Measurements from ENCODE around the gene TNFSF11.
A peak's percentile ranks its signal among the peaks of the same experiment; 100 is the strongest.

TNFSF11 gene

DNA sequence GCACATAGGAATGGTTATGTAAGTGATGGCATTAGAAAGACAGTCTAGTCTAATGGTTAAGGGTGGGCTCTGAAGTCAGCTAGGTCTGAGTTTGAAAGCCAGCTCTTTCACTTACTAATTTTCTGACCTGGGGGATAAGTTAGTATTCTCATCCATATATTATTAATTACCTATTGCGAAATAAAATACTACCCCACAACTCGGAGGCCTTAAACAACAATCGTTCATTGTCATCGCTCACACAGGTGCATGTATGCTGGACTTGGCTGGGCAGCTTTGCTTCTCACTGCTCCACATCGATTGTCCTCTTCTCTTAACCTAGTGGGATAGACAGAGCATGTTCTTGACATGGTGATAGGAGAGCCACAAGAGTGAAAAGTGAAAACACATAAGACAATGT lies 54.7 kb downstream of the TNFSF11 start:
- H3K9me3 ChIP-seq (ENCODE audit: low read depth, low read length), result no peaks in the 10 kb centered on the region
- TF ChIP-seq FOXP2 (optimal IDR thresholded peaks at IDR 0.05; ENCODE audit: control extremely low read depth, extremely low read length, insufficient read depth) (no peak), EZH2 (IDR thresholded peaks at IDR 0.05) (no peak), POLR2AphosphoS5 (IDR thresholded peaks at IDR 0.05; ENCODE audit: borderline replicate concordance, low read depth, low read length) (no peak)
- H3K27ac ChIP-seq, result no peak overlapping the region
- no peak overlapping the region for H3K9ac ChIP-seq (ENCODE audit: insufficient read length)
- H3K36me3 ChIP-seq (ENCODE audit: insufficient read depth, low read length), result no peaks in the 10 kb centered on the region
- DNase-seq (ENCODE audit: low read depth, low spot score), result no peak
- no peak overlapping the region for H3K4me3 ChIP-seq

GRCh38 chr13:42631181-42631580 lies 57.2 kb downstream of the TNFSF11 start:
- H3K27ac ChIP-seq, result no peak overlapping the region
- no peak overlapping the region for H3K4me3 ChIP-seq
- no peaks in the 10 kb centered on the region for H3K9me3 ChIP-seq (ENCODE audit: low read depth, low read length)
- no peak overlapping the region for H3K9ac ChIP-seq (ENCODE audit: insufficient read length)
- no peak for DNase-seq (ENCODE audit: low read depth, low spot score)
- H3K36me3 ChIP-seq (ENCODE audit: insufficient read depth, low read length), result no peaks in the 10 kb centered on the region
- no peak for TF ChIP-seq POLR2AphosphoS5 (IDR thresholded peaks at IDR 0.05; ENCODE audit: borderline replicate concordance, low read depth, low read length)
- TF ChIP-seq FOXP2 (optimal IDR thresholded peaks at IDR 0.05; ENCODE audit: control extremely low read depth, extremely low read length, insufficient read depth), result no peak
- TF ChIP-seq EZH2 (IDR thresholded peaks at IDR 0.05), result no peak

GRCh38 chr13:42633495-42633894 lies 59.5 kb downstream of the TNFSF11 start:
- Histone ChIP-seq H3K9me3 (ENCODE audit: low read depth, low read length) (no peaks in the 10 kb centered on the region), H3K9ac (ENCODE audit: insufficient read length) (no peak overlapping the region), H3K4me3 (no peak overlapping the region), H3K36me3 (ENCODE audit: insufficient read depth, low read length) (no peaks in the 10 kb centered on the region), H3K27ac (no peak overlapping the region)
- DNase-seq (ENCODE audit: low read depth, low spot score), result no peak
- TF ChIP-seq POLR2AphosphoS5 (IDR thresholded peaks at IDR 0.05; ENCODE audit: borderline replicate concordance, low read depth, low read length), result no peak
- TF ChIP-seq EZH2 (IDR thresholded peaks at IDR 0.05), result no peak
- TF ChIP-seq FOXP2 (optimal IDR thresholded peaks at IDR 0.05; ENCODE audit: control extremely low read depth, extremely low read length, insufficient read depth), result no peak

- Histone ChIP-seq H3K4me3 (no peak overlapping the region), H3K36me3 (ENCODE audit: insufficient read depth, low read length) (no peaks in the 10 kb centered on the region), H3K9me3 (ENCODE audit: low read depth, low read length) (no peaks in the 10 kb centered on the region), H3K9ac (ENCODE audit: insufficient read length) (no peak overlapping the region), H3K27ac (no peak overlapping the region)
- DNase-seq (ENCODE audit: low read depth, low spot score), result no peak
- no peak for TF ChIP-seq EZH2 (IDR thresholded peaks at IDR 0.05)
- TF ChIP-seq POLR2AphosphoS5 (IDR thresholded peaks at IDR 0.05; ENCODE audit: borderline replicate concordance, low read depth, low read length), result no peak
- TF ChIP-seq FOXP2 (optimal IDR thresholded peaks at IDR 0.05; ENCODE audit: control extremely low read depth, extremely low read length, insufficient read depth), result no peak
These were observed 64.1 kb downstream of the TNFSF11 start for GRCh38 chr13:42638101-42638500.

GRCh38 chr13:42638886-42639285 lies 64.9 kb downstream of the TNFSF11 start:
- H3K9me3 ChIP-seq (ENCODE audit: low read depth, low read length), result no peaks in the 10 kb centered on the region
- no peaks in the 10 kb centered on the region for H3K36me3 ChIP-seq (ENCODE audit: insufficient read depth, low read length)
- no peak for TF ChIP-seq POLR2AphosphoS5 (IDR thresholded peaks at IDR 0.05; ENCODE audit: borderline replicate concordance, low read depth, low read length)
- DNase-seq (ENCODE audit: low read depth, low spot score), result no peak
- no peak overlapping the region for H3K9ac ChIP-seq (ENCODE audit: insufficient read length)
- H3K27ac ChIP-seq, result no peak overlapping the region
- H3K4me3 ChIP-seq, result no peak overlapping the region

DNA sequence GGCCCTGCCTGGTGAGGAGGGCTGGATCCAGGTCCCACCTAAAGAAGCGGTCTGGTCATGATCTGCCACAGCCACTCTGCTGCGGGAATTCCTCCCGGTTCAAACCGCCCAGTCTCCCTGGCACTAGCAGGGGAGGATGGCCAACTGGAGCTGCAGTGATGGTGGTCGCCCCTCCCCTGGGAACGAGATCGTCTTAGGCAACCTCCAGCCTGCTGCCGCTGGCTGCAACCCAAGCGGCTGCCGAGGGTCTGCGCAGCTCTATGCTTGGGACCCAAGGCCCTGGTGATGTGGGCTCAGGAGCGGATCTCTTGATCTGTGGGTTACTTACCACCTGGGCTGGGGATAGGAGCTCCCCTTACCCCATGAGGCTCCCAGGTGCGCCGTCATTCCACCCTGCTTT lies 69.1 kb downstream of the TNFSF11 start:
- no peaks in the 10 kb centered on the region for H3K9me3 ChIP-seq (ENCODE audit: low read depth, low read length)
- DNase-seq (ENCODE audit: low read depth, low spot score), result no peak
- no peak overlapping the region for H3K9ac ChIP-seq (ENCODE audit: insufficient read length)
- H3K4me3 ChIP-seq, result no peak overlapping the region
- H3K27ac ChIP-seq, result no peak overlapping the region
- TF ChIP-seq FOXP2 (optimal IDR thresholded peaks at IDR 0.05; ENCODE audit: control extremely low read depth, extremely low read length, insufficient read depth) (no peak), POLR2AphosphoS5 (IDR thresholded peaks at IDR 0.05; ENCODE audit: borderline replicate concordance, low read depth, low read length) (no peak), EZH2 (IDR thresholded peaks at IDR 0.05) (no peak)
- H3K36me3 ChIP-seq (ENCODE audit: insufficient read depth, low read length), result no peaks in the 10 kb centered on the region

DNA sequence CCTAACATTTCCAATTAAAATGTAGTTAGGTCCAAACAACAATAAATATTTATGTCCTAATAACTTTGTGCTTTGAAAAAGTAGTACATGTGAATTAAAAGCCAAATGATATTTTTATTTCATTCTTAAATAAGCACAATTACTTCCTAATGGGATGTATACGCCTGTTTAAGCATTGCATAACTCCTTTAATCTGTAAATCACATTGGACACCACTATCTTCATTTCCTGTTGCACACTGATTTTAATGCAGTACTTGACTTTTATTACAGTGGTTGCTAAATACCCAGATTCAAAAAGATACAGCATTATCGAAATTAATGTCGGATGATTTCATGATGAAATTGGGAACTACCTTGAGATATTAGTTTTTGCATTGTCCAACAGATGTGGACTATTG lies 70.9 kb downstream of the TNFSF11 start:
- H3K27ac ChIP-seq, result no peak overlapping the region
- TF ChIP-seq EZH2 (IDR thresholded peaks at IDR 0.05) (no peak), POLR2AphosphoS5 (IDR thresholded peaks at IDR 0.05; ENCODE audit: borderline replicate concordance, low read depth, low read length) (peak; percentile 37; the same call in 1 of the 2 replicates)
- H3K4me3 ChIP-seq, result peak overlapping the region; percentile 44
- H3K9me3 ChIP-seq (ENCODE audit: low read depth, low read length), result no peaks in the 10 kb centered on the region
- peak; percentile 56 for DNase-seq (ENCODE audit: low read depth, low spot score)
- no peaks in the 10 kb centered on the region for H3K36me3 ChIP-seq (ENCODE audit: insufficient read depth, low read length)
- H3K9ac ChIP-seq (ENCODE audit: insufficient read length), result no peak overlapping the region

DNA sequence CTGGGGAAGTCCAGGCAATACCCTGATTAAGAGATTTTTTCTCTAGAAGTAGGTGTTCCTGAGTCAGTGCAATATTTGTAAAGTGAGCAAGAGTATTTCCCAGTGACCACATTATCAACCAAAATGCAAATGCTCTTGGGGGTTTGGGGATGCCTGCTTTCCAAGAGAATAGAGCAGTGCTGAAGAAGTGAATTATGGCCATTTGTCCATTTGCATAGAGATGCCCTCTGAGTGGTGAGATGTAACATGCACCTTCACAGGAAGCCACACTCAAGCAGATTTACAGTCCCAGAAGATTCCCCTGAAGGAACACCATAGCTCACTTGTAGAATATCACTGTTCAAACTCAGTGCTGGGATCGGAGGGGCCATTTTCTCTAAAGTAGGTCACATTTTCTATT lies 71.8 kb downstream of the TNFSF11 start:
- Histone ChIP-seq H3K27ac (no peak overlapping the region), H3K4me3 (no peak overlapping the region), H3K9ac (ENCODE audit: insufficient read length) (no peak overlapping the region), H3K9me3 (ENCODE audit: low read depth, low read length) (no peaks in the 10 kb centered on the region), H3K36me3 (ENCODE audit: insufficient read depth, low read length) (no peaks in the 10 kb centered on the region)
- DNase-seq (ENCODE audit: low read depth, low spot score), result no peak
- no peak for TF ChIP-seq EZH2 (IDR thresholded peaks at IDR 0.05)
- no peak for TF ChIP-seq FOXP2 (optimal IDR thresholded peaks at IDR 0.05; ENCODE audit: control extremely low read depth, extremely low read length, insufficient read depth)
- TF ChIP-seq POLR2AphosphoS5 (IDR thresholded peaks at IDR 0.05; ENCODE audit: borderline replicate concordance, low read depth, low read length), result no peak

DNA sequence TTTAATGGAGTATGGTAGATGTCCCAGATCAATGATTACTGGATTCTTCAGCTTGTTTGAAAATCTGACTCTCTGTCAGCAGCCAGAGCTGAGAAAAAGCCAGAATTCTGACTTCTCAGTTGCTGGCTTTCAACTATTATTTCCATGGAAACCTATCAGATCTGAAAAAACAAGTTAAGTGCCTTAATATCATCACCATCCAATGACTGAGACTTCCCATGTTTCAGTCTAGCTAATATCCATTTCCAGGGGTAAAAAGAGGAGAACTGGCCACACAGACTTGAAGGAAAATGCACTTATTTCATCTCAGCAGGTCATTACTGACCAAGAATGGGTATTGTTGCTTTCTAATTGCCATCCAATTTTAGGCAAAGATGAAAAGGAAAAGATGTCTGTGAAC lies 75.2 kb downstream of the TNFSF11 start:
- TF ChIP-seq POLR2AphosphoS5 (IDR thresholded peaks at IDR 0.05; ENCODE audit: borderline replicate concordance, low read depth, low read length) (no peak), EZH2 (IDR thresholded peaks at IDR 0.05) (no peak), FOXP2 (optimal IDR thresholded peaks at IDR 0.05; ENCODE audit: control extremely low read depth, extremely low read length, insufficient read depth) (no peak)
- no peak overlapping the region for H3K9ac ChIP-seq (ENCODE audit: insufficient read length)
- no peak overlapping the region for H3K27ac ChIP-seq
- H3K9me3 ChIP-seq (ENCODE audit: low read depth, low read length), result no peaks in the 10 kb centered on the region
- no peak for DNase-seq (ENCODE audit: low read depth, low spot score)
- H3K4me3 ChIP-seq, result no peak overlapping the region
- no peaks in the 10 kb centered on the region for H3K36me3 ChIP-seq (ENCODE audit: insufficient read depth, low read length)
